CD4-positive, alpha-beta T cell treated with Interleukin-17A for 1 hour (primary cell): ENCODE data around the gene ISCA1.

ENCODE experiments used
- DNase-seq: peaks from one replicate; pipeline ENCODE4 v3.0.0-alpha.2; 2020

Gene ISCA1

DNA sequence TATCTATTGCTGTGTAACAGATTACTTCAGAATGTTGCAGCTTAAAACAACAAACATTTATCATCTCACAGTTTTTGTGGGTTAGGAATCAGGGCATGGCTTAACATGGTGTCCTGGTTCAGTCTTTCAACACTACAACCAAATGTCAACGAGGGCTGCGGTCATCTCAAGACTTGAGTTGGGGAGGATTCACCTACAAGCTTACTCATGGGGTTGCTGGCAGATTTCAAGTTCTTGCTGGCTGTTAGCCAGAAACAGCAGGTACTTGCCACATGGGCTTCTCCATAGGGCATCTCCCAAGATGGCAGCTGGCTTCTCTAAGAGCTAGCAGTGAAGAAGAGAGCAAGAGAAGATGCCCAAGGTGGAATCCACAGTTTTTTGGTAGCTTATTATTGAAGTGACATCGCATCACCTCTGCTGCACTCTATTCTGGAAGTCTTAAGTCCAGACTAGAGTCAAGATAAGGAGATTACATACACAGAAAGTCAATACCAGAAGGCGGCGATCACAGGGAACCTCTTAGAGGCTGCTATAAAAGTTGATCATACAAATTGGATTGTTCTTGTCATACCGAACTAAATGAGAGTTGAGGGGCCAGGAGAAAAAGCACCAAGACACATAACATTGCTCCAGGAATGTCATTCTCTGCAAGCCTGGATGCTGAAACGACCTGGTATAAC, 65.1 kb downstream of the ISCA1 start:
- DNase-seq, result no peak
